HFFc6 (cell line): ENCODE results near the gene SEC11C. TPM values are rescaled to one million over a fixed set of nuclear protein-coding genes. Genes with fewer than 3 reads are reported as not detected.

Experiments used
- DNase-seq: peaks from one replicate; pipeline ENCODE4 v3.0.0-alpha.2; 2018
- H3K27ac Mint-ChIP-seq: 2 replicates; pipeline ENCODE4 v1.8.0; 2020; ENCODE audit warnings: mild to moderate bottlenecking, mixed read lengths
- H3K27me3 Mint-ChIP-seq: 2 replicates; pipeline ENCODE4 v1.8.0; 2021; ENCODE audit warnings: mild to moderate bottlenecking, moderate library complexity, mixed read lengths; ENCODE audit not compliant: insufficient read depth
- H3K36me3 Mint-ChIP-seq: 2 replicates; pipeline ENCODE4 v1.8.0; 2021; ENCODE audit warnings: low read depth, mixed read lengths
- H3K4me1 Mint-ChIP-seq: 2 replicates; pipeline ENCODE4 v1.8.0; 2020; ENCODE audit warnings: low read depth, mixed read lengths
- H3K4me3 Mint-ChIP-seq: 2 replicates; pipeline ENCODE4 v1.8.0; 2020; ENCODE audit warnings: mild to moderate bottlenecking, moderate library complexity, mixed read lengths
- H3K9me3 Mint-ChIP-seq: 2 replicates; pipeline ENCODE4 v1.8.0; 2020; ENCODE audit warnings: mild to moderate bottlenecking, mixed read lengths
- CTCF ChIP-seq: fragments of 200-600 bp; sonication (generic); IDR thresholded peaks from 2 replicates; pipeline ENCODE4 v1.5.0; 2021; ENCODE audit warnings: antibody characterized with exemption, mild to moderate bottlenecking
- total RNA-seq, 6 experiments: library from RNA; stranded (reverse); fragmentation: NEBNext Ultra II Directional; extraction: Animal tissue kit (Norgen Biotek cat#: 25700); gene quantifications; 2 replicates in 1 of 6; 3 replicates in 5 of 6; pipeline ENCODE4 v1.2.3, GENCODE V29; 2021

The SEC11C gene
- total RNA-seq, 6 experiments from 2014 or later = 39.5 to 59.8 (median 50.8) TPM

GRCh38 chr18:59127047-59127446, 12.6 kb upstream of the SEC11C start:
- Mint-ChIP-seq H3K36me3 (no peaks in the 10 kb centered on the region), H3K4me1 (peaks cover 23% of the 10 kb centered on the region), H3K4me3 (no peak overlapping the region), H3K9me3 (no peaks in the 10 kb centered on the region), H3K27me3 (peaks cover 32% of the 10 kb centered on the region; the same call in 1 of the 2 replicates), H3K27ac (no peak overlapping the region)
- no peak for DNase-seq
- no peak for TF ChIP-seq CTCF

- Mint-ChIP-seq H3K36me3 (no peaks in the 10 kb centered on the region), H3K4me3 (no peak overlapping the region), H3K4me1 (no peaks in the 10 kb centered on the region), H3K27ac (no peak overlapping the region), H3K27me3 (peaks cover 46% of the 10 kb centered on the region), H3K9me3 (no peaks in the 10 kb centered on the region)
- DNase-seq = no peak
- no peak for TF ChIP-seq CTCF
Observed at GRCh38 chr18:59129951-59130703, 9.6 kb upstream of the SEC11C start.

- Mint-ChIP-seq H3K4me3 (no peak overlapping the region), H3K27me3 (peaks cover 38% of the 10 kb centered on the region), H3K4me1 (no peaks in the 10 kb centered on the region), H3K27ac (no peak overlapping the region), H3K36me3 (no peaks in the 10 kb centered on the region), H3K9me3 (no peaks in the 10 kb centered on the region)
- DNase-seq = no peak
- no peak for TF ChIP-seq CTCF
Observed at GRCh38 chr18:59132810-59133465, 6.7 kb upstream of the SEC11C start.

GRCh38 chr18:59139291-59139614, 431 bp upstream of the SEC11C start:
- Mint-ChIP-seq H3K36me3 (no peaks in the 10 kb centered on the region), H3K27ac (peak overlapping the region; percentile 94), H3K4me3 (peak overlapping the region; percentile 94), H3K9me3 (no peaks in the 10 kb centered on the region), H3K4me1 (peaks cover 30% of the 10 kb centered on the region), H3K27me3 (peaks cover 15% of the 10 kb centered on the region)
- DNase-seq = peak; percentile 88
- TF ChIP-seq CTCF = no peak

- peak; percentile 36 for DNase-seq
- no peak for TF ChIP-seq CTCF
- H3K27ac Mint-ChIP-seq = no peak overlapping the region
- peaks cover 30% of the 10 kb centered on the region for H3K4me1 Mint-ChIP-seq
- no peaks in the 10 kb centered on the region for H3K9me3 Mint-ChIP-seq
- no peaks in the 10 kb centered on the region for H3K36me3 Mint-ChIP-seq
- H3K27me3 Mint-ChIP-seq = peaks cover 8% of the 10 kb centered on the region
- H3K4me3 Mint-ChIP-seq = peak overlapping the region; percentile 94
Observed at GRCh38 chr18:59140302-59140885, 710 bp downstream of the SEC11C start.
